Breast epithelium (tissue), 4 donors: ENCODE measurements around the gene RPLP1. TPM values are rescaled to one million over a fixed set of nuclear protein-coding genes. Genes with fewer than 3 reads are reported as not detected.

Source experiments
- DNase-seq, 2 donors: peaks; one replicate each; pipeline ENCODE4 v3.0.0-alpha.2; 2019; ENCODE audit warnings: low spot score in 2 of 2
- H3K27ac ChIP-seq, 2 donors: fragments of 200-600 bp; sonication (generic) in 1 of 2; one replicate each; pipeline ENCODE4 v1.5.1; 2016 to 2019; ENCODE audit warnings: mild to moderate bottlenecking in 1 of 2
- H3K27me3 ChIP-seq, 2 donors: fragments of 200-600 bp; sonication (generic) in 1 of 2; one replicate each; pipeline versions ENCODE4 v1.5.1 to v1.6.0; 2017 to 2019; ENCODE audit warnings: control low read depth in 1 of 2, mild to moderate bottlenecking in 1 of 2
- H3K36me3 ChIP-seq: fragments of 200-600 bp; one replicate; pipeline ENCODE4 v1.5.1; 2019
- H3K4me1 ChIP-seq, 2 donors: fragments of 200-600 bp; sonication (generic); one replicate each; pipeline ENCODE4 v1.5.1; 2016 to 2019; ENCODE audit warnings: control low read depth in 1 of 2
- H3K4me3 ChIP-seq, 3 donors: fragments of 200-600 bp; sonication (generic); 1 replicate in 2 of 3; 2 replicates in 1 of 3; pipeline ENCODE4 v1.5.1; 2016 to 2019; ENCODE audit warnings: mild to moderate bottlenecking in 3 of 3, moderate library complexity in 2 of 3
- H3K9me3 ChIP-seq, 2 donors: fragments of 200-600 bp; sonication (generic) in 1 of 2; one replicate each; pipeline ENCODE4 v1.5.1; 2016 to 2019; ENCODE audit warnings: control low read depth in 1 of 2
- POLR2A ChIP-seq: fragments of 450-650 bp; IDR thresholded peaks from one replicate; pipeline ENCODE4 v1.6.1; 2016; ENCODE audit warnings: antibody characterized with exemption, mild to moderate bottlenecking, moderate library complexity
- POLR2AphosphoS5 ChIP-seq, 3 donors: sonication (generic); formaldehyde crosslinking; IDR thresholded peaks; one replicate each; pipeline ENCODE4 v1.6.1; 2017; ENCODE audit warnings: antibody characterized with exemption in 3 of 3
- intact Hi-C: fragments of 100-400 bp; cut with DNase I; formaldehyde crosslinking; loops from one replicate; pipeline ENCODE4 v1.15.1; 2023; ENCODE audit warnings: low total_unique reads
- total RNA-seq, 3 donors: library from RNA; depleted of rRNA; stranded (reverse); fragments of >200 nt; gene quantifications; one replicate each; pipeline ENCODE4 v1.1.0, GENCODE V29; 2016
- TF ChIP-seq, protein P1 (sequence below), 3 donors: fragments of 450-650 bp; IDR thresholded peaks; one replicate each; pipeline ENCODE4 v1.5.1; 2016 to 2017; ENCODE audit warnings: antibody characterized with exemption in 3 of 3, mild to moderate bottlenecking in 3 of 3, moderate library complexity in 3 of 3

The RPLP1 gene
- total RNA-seq, 3 donors from 2014 or later = 624 to 881 (median 805) TPM

- peak overlapping the region; percentile 53 to 66 for H3K27ac ChIP-seq
- H3K4me1 ChIP-seq = peaks cover 0 to 11% of the 10 kb centered on the region in 2 donors
- DNase-seq = peak; percentile 70 to 74
- intact Hi-C loops = loop anchor here (10.0 kb wide), 1 partner anchor 790 kb away; no protein-coding TSS in a partner anchor
- no peak overlapping the region for H3K4me3 ChIP-seq
- no peaks in the 10 kb centered on the region for H3K9me3 ChIP-seq
- H3K27me3 ChIP-seq = no peaks in the 10 kb centered on the region
- TF ChIP-seq POLR2AphosphoS5 (IDR thresholded peaks at IDR 0.05) (peak in 1 of 3 donors; percentile 23), POLR2A (no peak)
- no peaks in the 10 kb centered on the region for H3K36me3 ChIP-seq
Observed at GRCh38 chr15:69484837-69485236, 32.2 kb downstream of the RPLP1 start.

GRCh38 chr15:69486481-69487110 lies 34.0 kb downstream of the RPLP1 start:
- no peak overlapping the region for H3K4me3 ChIP-seq
- no peaks in the 10 kb centered on the region for H3K9me3 ChIP-seq
- peaks cover 0 to 13% of the 10 kb centered on the region in 2 donors for H3K4me1 ChIP-seq
- intact Hi-C loops = loop anchor here (10.0 kb wide), 1 partner anchor 788 kb away; no protein-coding TSS in a partner anchor
- H3K36me3 ChIP-seq = no peaks in the 10 kb centered on the region
- H3K27ac ChIP-seq = no peak overlapping the region
- TF ChIP-seq POLR2AphosphoS5 (IDR thresholded peaks at IDR 0.05) = no peak
- peak in 1 of 2 donors; percentile 10 for DNase-seq
- H3K27me3 ChIP-seq = no peaks in the 10 kb centered on the region

- Histone ChIP-seq H3K27me3 (no peaks in the 10 kb centered on the region), H3K27ac (peak overlapping the region; percentile 57 to 70), H3K4me1 (peaks cover 0 to 13% of the 10 kb centered on the region in 2 donors), H3K36me3 (no peaks in the 10 kb centered on the region), H3K9me3 (no peaks in the 10 kb centered on the region), H3K4me3 (no peak overlapping the region)
- TF ChIP-seq POLR2A (no peak), POLR2AphosphoS5 (IDR thresholded peaks at IDR 0.05) (peak in 1 of 3 donors; percentile 48)
- intact Hi-C loops = loop anchor here (10.0 kb wide), 1 partner anchor 786 kb away; no protein-coding TSS in a partner anchor
- DNase-seq = peak in 1 of 2 donors; percentile 41
Observed at GRCh38 chr15:69489073-69489571, 36.5 kb downstream of the RPLP1 start.

- TF ChIP-seq POLR2A = no peak
- no peak for TF ChIP-seq POLR2AphosphoS5 (IDR thresholded peaks at IDR 0.05)
- TF ChIP-seq, protein P1, sequence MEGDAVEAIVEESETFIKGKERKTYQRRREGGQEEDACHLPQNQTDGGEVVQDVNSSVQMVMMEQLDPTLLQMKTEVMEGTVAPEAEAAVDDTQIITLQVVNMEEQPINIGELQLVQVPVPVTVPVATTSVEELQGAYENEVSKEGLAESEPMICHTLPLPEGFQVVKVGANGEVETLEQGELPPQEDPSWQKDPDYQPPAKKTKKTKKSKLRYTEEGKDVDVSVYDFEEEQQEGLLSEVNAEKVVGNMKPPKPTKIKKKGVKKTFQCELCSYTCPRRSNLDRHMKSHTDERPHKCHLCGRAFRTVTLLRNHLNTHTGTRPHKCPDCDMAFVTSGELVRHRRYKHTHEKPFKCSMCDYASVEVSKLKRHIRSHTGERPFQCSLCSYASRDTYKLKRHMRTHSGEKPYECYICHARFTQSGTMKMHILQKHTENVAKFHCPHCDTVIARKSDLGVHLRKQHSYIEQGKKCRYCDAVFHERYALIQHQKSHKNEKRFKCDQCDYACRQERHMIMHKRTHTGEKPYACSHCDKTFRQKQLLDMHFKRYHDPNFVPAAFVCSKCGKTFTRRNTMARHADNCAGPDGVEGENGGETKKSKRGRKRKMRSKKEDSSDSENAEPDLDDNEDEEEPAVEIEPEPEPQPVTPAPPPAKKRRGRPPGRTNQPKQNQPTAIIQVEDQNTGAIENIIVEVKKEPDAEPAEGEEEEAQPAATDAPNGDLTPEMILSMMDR (IDR thresholded peaks at IDR 0.05) = no peak
- Histone ChIP-seq H3K9me3 (no peaks in the 10 kb centered on the region), H3K27me3 (no peaks in the 10 kb centered on the region), H3K4me3 (no peak overlapping the region), H3K36me3 (no peaks in the 10 kb centered on the region), H3K4me1 (peaks cover 0 to 6% of the 10 kb centered on the region in 2 donors), H3K27ac (peak overlapping the region; percentile 66 to 71)
- intact Hi-C loops = no loop called here
- DNase-seq = no peak
Observed at GRCh38 chr15:69490356-69491037, 37.9 kb downstream of the RPLP1 start.

GRCh38 chr15:69491038-69491505 lies 38.5 kb downstream of the RPLP1 start:
- peak in 1 of 2 donors; percentile 73 for DNase-seq
- H3K27me3 ChIP-seq = no peaks in the 10 kb centered on the region
- no peaks in the 10 kb centered on the region for H3K36me3 ChIP-seq
- H3K4me3 ChIP-seq = no peak overlapping the region
- H3K27ac ChIP-seq = peak overlapping the region; percentile 66 to 71
- TF ChIP-seq POLR2A (no peak), POLR2AphosphoS5 (IDR thresholded peaks at IDR 0.05) (peak; percentile 13 to 69 (median 43))
- H3K9me3 ChIP-seq = no peaks in the 10 kb centered on the region
- intact Hi-C loops = no loop called here
- H3K4me1 ChIP-seq = peaks cover 0 to 6% of the 10 kb centered on the region in 2 donors

DNA sequence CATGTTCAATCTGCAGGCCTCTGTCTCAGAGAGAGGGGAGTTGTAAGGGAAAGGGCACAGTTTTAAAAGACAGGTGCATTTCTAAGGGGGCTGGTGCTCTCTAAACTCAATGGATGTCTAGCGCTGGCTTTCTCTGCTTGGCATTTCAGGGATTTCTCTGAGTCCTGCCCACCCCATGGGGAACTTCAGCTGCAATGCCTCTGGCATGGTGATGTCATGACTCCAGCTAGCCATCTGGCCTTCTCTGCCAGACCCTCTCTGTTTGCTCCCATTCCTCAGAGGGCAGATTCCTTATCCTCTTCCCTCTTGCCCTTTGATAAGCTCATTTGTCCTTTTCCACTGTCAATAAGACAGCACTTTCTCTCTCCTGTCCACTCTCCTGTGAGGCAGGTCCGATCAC lies 40.8 kb downstream of the RPLP1 start:
- Histone ChIP-seq H3K4me3 (no peak overlapping the region), H3K4me1 (peaks cover 0 to 6% of the 10 kb centered on the region in 2 donors), H3K27ac (no peak overlapping the region), H3K36me3 (no peaks in the 10 kb centered on the region), H3K27me3 (no peaks in the 10 kb centered on the region), H3K9me3 (no peaks in the 10 kb centered on the region)
- DNase-seq = no peak
- TF ChIP-seq POLR2AphosphoS5 (IDR thresholded peaks at IDR 0.05) = no peak
- no peak for TF ChIP-seq POLR2A
- TF ChIP-seq, protein P1 (IDR thresholded peaks at IDR 0.05) = no peak
- intact Hi-C loops = no loop called here

DNA sequence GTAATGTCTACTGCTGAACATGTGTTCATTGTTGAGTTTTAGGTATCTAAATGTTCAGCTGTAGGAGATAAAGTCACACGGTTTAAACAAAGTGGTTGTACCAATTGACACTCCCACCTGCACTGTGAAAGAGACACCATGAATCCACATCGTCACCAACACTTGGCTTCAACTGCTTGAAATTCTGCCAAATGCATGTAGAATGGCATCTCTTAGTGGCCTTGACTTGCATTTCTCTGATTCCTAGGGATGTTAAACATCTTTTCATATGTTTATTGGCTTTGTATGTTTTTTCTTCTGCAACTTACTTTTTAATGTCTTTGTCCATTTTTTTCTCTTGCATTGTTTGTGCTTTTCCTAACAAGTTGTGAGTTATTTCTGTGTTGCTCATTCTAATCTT lies 43.4 kb downstream of the RPLP1 start:
- Histone ChIP-seq H3K36me3 (no peaks in the 10 kb centered on the region), H3K4me3 (no peak overlapping the region), H3K27ac (no peak overlapping the region), H3K4me1 (no peaks in the 10 kb centered on the region), H3K9me3 (no peaks in the 10 kb centered on the region), H3K27me3 (no peaks in the 10 kb centered on the region)
- no peak for DNase-seq
- TF ChIP-seq, protein P1 (IDR thresholded peaks at IDR 0.05) = no peak
- TF ChIP-seq POLR2A = no peak
- no peak for TF ChIP-seq POLR2AphosphoS5 (IDR thresholded peaks at IDR 0.05)
- intact Hi-C loops = no loop called here
